HG03066 (cell line): Measurements from ENCODE around the gene MYO18B.
"Not testable (repeated sequence)": the region's sequence is repeated elsewhere in the genome, so short reads cannot be mapped to it uniquely, and the experiment has no call there.

Source experiments
- ATAC-seq: cut with Tn5 transposase; IDR thresholded peaks from one replicate; pipeline ENCODE4 v1.9.1; 2021; ENCODE audit warnings: low read depth; ENCODE audit not compliant: unreplicated experiment

The MYO18B gene

DNA sequence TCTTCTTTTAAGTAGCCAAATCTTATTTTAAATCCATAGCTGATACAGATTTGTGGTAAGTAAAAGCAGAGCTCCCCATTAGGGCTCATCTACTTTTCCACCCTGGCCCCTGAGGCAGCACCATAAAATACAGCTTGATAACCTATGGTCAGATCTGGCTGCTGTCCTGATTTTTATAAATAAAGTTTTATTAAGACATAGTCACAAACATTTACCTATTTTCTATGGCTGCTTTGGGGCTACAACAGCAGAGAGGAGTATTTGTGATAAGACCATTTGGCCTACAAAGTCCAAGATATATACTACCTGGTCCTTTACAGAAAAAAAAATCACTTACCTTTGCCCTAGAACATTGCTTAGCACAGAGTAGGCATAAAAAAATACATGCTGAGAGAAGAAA is 227.3 kb downstream of the MYO18B start:
- no peak for ATAC-seq

DNA sequence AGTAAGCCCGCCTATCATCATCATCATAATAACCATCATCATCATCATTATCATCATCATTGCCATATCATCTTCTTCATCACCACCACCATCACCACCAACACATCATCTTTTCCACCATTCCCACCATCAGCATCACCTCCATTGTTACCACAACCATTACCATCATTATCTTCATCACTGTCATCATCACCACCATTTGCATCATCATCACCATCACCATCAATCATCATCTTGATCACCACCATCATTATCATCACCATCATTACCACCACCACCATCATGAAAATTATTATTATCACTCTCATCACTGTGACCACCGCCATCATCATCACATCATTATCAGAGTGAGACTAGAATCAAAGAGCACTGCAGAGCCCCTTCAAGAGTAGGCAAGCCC is 227.9 kb downstream of the MYO18B start:
- ATAC-seq: no peak

DNA sequence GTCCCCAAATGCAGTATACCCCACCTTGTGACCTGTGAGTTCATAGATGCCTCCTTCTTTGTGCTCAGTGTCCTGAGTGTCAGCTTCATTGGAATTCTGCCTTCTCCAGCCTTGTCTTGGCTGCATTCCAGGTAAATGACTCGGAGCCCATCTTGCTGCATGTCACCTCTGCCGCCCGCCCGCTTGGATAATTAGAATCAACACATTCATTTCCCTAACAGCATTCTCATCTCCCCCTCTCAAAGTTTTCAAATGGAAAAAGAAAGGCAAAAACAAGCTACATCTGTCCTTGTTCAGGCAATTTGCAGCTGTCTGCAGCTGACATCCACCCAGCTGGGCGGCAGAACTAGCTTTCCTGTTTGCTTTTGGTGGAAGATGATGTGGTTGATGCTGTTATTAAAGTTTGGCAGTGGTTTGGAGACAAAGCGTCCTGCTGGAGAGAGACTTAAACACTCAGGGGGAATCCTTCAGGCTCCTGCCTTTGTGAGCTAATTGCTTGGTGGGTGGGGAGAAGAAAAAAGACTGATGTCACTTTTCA is 228.5 kb downstream of the MYO18B start:
- ATAC-seq: no peak

DNA sequence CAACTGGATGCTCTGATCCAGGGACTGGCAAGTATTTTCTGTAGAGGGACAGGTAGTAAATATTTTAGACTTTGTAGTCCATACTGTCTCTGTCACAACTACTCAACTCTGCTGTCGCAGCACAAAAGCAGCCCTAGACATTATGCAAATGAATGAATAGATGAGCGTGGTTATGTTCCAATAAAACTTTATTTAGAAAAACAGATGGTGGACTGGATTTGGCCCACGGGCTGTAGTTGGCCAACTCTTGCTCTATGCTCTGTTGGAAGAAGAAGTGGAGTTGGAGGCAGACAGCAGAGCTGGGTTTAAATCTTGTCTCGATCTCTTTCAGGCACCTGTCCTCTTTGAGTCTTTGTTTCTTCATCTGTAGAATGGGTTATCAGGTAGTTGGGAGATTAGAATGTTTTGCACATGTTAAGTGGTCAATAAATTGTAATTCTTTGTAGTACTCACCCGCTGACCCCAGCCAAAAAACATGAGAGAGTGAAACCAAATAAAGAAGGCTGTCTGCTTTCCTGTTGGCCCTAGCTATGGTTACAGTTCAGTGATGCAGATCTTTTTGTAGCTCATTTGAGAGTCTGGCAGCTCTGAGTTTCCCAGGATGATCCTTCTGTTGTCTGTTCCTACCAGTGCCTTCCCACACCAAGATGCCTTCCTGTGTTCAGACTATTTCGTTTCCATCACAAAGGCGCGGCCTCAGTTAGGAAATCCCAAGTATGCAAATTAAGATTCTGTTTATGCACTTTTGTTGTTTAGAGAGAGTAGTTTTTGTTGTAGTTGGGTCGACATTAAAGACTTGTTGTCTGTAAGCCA is 229.2 kb downstream of the MYO18B start:
- no peak for ATAC-seq

DNA sequence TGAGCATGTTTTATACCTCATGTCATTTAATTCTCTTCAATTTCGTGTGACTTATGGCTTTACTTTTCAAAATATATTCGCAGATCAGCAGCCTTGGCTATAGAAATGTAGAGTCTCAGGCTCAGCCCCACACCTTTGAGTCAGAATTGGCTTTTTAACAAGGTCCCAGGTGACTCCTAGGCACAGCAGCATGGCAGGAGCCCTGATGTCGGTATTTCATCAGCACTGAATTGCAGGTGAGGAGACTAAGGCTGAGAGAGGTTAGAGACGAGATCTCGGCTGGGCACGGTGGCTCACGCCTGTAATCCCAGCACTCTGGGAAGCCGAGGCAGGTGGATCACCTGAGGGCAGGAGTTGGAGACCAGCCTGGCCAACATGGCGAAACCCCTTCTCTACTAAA is 230.4 kb downstream of the MYO18B start:
- ATAC-seq: no peak

DNA sequence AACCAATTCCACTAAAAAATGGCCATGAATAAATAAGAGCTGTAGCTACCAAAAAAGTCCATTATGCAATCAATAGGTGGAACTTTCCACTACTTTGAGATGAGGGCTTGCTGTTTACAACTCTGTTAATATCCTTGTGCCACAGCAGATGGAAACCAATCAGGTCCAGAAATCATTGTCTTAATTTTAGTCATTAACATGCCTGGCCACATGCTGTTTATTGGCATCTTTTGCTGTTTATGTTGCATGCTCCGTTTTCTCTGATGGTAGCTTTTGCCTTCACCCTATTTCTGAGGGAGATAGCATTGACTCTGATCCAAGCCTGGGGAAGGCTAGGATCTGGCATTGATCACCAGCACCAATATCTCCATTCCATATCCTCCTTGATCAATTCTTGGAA is 234.4 kb downstream of the MYO18B start:
- ATAC-seq: no peak

DNA sequence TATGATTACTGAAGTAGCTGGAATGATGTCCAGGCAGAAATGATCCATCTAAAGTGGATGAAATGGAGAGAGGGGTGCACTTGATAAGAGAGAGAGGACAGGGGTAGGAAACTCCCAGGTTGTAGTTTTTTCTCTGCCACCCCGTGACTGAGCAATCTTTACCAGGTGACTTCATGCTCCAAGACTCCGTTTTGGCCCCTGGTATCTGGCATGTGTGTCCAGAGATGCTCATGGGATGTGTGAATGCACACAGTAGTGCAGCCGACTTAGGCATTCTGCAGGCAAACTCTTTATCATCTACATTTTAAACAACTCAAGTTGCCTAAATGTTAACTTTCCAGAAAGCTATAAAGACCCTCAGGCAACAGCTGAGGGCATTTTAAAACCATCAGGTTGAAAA is 238.0 kb downstream of the MYO18B start:
- no peak for ATAC-seq

DNA sequence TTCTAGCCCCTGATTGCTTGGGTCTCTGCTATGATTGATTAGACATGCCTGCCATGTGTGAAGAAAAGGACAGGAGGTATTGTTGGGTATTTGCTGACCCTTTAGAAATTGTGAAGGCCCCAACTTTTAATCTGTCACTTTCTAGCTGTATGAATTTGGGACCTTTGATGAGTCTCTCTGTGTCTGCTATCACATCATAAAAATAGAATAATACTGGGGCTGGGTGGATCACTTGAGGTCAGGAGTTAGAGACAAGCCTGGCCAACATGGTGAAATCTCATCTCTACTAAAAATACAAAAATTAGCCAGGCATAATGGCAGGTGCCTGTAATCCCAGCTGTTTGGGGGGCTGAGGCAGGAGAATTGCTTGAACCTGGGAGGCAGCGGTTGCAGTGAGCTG is 242.9 kb downstream of the MYO18B start:
- not testable (repeated sequence) for ATAC-seq

DNA sequence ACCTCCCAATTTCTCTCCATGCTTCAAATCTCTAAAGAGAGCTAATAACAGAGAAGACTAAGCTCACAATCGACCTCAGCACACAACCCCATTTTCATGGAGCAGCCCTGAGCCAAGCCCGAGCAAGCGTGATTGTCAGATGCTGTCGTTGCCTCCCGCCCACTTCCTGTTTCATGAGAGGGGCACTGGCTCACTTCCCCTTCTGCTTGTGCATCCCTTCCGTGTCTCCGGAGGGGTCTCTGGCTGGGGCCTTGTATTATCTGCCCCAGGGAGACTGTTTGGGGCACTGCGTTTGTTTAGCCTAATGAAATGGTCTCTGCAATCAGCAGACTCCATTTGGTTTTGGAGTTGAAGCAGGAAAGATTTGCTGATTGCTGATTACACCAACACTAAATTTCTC is 246.0 kb downstream of the MYO18B start:
- no peak for ATAC-seq

DNA sequence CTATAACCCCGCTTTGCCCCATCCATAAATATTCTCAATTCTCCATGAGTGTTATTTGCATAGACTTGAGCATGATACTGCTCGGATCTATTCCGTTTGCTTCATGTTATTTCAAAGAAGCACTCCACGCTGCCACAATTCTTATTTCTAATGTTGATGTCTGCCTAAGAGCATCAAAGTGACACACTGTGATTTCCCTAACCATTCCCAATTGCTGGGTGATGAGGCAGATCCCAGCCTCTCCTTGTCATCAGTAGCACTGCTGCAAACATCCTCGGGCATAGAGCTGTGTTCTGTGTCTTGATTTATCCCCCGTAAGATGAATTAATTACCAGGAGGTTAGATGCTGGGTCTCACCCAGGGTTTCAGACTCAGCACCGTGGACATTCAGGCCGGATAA is 249.0 kb downstream of the MYO18B start:
- no peak for ATAC-seq

DNA sequence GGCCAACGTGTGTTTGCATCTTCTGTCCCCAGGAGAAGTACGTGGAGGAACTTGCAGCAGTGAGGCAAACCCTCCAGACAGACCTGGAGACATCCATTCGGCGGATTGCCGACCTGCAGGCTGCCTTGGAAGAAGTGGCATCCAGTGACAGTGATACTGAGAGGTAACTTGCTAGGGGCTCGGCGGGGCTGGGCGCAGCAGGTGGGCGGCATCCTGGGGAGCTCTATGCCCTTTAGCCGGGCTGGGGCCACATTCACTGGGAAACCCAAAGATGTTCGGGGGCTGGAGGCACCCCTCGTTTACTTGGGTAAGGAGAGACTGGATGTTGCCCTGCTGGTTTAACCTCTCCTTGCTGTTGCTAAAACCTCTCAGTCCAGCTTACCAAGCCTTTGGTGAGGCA is 250.3 kb downstream of the MYO18B start:
- no peak for ATAC-seq

DNA sequence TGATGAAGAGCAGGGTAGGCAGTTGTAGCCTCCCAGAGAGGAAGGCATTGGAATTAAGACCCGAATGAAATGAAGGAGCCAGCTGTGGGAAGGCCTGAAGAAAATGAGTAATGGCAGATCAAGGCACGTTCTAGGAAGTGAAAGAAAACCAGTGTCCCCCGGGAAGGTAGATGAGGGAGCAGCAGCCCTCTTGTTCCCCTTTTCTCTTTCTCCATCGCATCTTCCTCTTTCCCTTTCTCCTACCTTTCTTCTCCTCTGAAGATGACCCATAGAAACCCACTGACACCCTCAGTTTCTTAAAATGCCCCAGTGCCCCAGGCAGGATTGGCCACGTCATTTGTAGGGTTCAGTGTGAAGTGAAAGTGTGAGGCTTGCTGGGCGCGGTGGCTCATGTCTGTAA is 254.7 kb downstream of the MYO18B start:
- ATAC-seq: no peak

DNA sequence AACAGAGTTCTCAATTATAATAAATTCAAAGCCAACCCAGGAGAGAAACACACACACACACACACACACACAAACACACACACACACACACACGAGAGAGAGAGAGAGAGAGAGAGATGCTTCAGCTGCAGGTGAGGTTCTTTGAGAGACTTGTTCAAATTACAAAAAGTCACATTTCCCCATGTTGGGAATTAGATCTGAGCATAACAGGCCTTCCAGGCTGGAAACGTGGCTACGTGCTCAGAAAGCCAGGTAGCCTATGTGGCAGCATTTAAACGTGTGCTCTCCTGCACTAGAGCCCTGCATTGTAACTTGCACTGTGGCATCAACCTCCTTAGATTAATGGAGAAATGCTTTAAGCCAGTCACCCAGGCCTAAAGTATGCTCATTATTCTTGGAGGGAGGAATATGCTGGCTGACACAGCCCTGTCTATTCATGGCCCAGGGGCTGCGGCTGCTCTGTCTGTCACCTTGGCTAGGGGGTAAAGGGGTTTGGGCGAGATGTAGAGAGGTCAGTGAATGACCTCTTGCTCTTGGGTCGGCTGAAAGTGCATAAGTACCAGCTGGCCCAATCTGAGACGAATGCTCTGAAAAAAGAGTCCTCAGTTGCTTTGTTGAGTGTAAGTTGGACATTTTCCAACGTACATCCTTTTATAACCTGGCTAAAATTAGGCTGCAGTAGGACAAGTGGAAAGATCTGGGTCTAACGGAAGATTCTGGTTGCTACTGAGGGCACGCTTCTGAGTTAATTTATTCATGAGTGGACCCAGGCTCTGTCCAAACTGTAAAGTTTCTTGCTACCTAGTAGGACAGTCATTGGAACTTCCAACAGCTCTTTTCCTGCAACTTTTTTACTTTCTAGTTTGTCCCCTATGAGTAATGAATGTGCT is 256.1 kb downstream of the MYO18B start:
- ATAC-seq: no peak

DNA sequence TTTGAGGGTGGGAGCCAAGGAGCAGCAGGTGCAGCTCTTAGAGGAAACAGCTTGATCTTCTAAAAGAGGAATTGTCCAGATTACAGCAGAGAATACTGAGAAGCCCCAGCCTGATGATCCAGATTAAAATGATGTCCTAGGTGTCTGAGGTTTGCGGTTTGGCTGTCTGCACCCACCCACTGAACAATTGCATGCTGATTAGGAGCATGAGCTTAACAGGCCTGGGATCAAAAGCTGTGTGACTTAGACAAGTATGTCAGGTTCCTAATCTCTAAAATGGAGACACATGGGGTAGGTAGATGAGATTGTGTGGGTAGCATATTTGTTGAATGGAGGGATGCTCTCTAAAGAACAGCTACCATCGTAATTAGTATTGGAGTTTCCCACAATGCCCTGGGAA is 260.5 kb downstream of the MYO18B start:
- no peak for ATAC-seq

DNA sequence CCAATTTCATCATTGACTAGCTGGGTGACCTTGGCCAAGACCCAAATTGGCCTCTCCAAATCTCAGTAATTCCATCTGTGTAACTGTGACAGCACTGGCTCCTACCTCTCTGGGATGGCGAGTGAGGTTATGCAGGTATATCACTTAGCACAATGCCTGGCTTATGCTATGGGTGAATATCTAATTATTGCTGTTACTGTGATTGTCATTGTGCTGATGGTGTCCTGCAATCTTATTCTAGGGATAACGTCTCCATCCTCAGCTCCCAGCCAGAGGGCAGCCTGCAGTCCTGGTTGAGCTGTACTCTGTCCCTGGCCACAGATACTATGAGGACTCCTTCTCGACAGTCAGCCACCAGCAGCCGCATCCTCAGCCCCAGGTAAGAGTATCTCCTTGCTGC is 262.5 kb downstream of the MYO18B start:
- no peak for ATAC-seq

DNA sequence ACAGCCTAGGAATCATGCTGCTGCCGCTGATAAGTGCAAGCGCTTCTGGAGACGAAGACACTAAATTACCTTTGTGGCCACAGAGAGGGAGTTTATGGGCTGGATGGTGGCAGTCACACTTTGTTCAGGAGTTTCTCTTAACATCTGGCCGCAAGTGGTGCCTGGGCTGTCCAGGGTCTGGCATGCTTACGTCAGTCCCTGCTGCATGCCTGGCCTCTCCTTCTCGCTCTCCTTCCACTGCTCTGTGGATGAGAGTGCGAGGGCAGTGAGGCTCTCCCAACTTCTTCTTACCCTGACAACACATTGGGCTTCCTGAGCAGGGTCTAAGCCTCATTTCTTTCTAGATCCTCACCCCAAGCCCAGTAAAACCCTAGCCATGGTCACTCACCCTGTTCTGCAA is 266.6 kb downstream of the MYO18B start:
- no peak for ATAC-seq

DNA sequence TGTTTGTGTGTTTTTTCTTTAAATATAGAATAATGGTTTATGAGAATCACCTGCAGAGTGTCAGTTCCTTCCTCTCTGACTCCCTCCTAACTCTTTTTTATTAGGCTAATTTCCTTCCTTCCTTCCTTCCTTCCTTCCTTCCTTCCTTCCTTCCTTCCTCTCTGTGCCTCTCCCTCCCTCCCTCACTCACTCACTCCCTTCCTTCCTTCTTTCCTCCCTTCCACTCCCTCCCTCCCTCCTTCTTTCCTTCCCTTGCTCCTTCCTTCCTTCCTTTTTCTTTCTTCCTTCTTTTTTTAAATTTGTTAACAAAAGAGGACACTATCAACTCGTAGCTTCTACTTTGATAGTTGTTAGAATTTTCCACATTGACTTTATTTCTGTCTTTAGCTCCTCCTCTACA is 274.9 kb downstream of the MYO18B start:
- no peak for ATAC-seq

DNA sequence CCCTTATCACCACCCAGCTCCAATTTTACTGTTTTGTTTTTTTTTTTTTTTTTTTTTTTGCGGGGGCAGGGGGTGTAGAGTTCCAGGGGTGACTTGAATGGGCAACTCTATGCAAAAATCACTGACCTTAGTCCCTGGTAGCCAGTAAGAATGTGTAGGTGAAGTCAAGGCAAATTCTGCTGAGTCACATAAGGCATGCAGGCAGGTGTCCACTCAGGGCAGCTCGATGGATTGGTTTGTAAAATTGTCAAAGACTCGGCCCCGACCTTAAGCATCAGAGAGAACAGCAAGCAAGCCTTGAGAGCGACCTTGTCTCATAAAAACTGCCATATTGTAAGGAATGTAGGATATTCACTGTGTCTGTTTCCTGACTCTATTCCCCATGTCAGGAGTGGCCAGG is 275.9 kb downstream of the MYO18B start:
- ATAC-seq: no peak

DNA sequence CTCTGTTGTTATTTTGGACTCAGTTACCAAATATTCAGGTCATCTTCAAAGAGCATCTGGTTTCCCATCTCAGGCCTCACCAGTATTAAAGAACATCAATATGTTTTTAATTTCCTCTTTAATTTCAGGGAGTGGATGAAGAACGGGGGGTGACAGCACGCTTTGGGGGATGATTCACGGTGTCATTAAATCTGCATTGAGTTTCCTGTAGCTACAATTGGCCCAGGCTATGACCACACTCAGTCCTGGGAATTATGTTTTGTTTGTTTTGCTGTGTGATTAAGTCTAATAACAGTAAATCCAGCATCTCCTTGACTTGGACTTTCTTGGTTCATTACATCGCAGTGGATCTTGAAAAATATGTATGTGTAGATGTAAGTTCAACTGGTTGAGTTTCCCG is 277.6 kb downstream of the MYO18B start:
- no peak for ATAC-seq

DNA sequence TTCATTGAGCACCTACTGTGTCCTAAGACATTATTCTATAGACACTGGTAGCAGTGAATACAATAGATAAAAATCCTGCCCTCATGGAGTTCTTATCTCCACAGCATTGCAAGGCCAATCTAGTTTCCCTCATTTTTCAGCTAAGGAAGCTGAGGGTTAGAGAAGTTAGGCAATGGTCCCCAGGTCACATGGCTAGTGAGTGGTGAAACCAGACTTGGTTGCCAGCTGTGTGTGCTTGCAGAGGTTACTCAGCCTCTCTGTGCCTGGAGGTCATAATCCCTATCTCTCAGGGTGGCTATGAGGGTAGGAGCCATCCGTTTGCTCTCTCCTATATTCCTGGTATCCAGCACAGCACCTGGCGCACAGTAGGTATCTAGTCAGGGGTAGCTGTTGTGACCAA is 279.5 kb downstream of the MYO18B start:
- no peak for ATAC-seq

DNA sequence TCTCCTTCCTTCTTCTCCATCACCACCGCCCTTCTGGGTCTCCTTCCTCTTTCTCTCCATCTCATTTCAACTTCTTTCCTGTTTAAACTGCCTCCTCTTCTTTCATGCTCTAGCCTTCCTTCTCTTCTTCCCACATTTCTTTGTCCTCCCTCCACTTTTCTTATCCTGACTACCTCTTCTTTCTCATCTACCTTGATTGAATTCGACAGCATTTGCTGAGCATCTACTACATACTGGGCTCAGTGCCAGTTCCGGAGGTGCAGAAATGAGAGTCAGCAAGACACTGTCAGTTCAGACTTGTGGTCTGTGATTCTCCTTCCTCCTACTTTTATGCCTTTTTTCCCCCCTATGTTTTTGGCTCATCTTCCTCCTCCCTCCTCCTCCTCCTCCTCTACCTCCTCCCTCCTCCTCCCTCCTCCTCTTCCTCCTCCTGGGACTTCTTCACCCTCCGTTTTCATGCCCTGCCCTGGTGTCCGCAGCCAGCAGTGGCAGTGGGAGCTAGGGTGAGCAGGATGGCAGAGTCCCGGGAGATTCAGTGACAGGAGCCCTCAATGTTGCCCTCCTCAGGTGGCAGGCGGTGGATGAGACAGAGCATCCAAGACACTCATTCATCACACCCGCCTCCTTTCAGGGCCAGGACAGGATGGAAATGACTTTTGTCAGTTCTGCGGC is 281.3 kb downstream of the MYO18B start:
- ATAC-seq: no peak
